Immature natural killer cell (primary cell): Measurements from ENCODE around the gene LOXL4. TPM values are rescaled to one million over a fixed set of nuclear protein-coding genes. Genes with fewer than 3 reads are reported as not detected.

ENCODE experiments used
- DNase-seq, 3 donors: peaks; one replicate each; pipeline ENCODE4 v3.0.0; 2022; ENCODE audit warnings: mixed read lengths in 1 of 3
- H3K27ac Mint-ChIP-seq, 6 donors: one replicate each; pipeline ENCODE4 v1.8.0; 2020; ENCODE audit warnings: mixed read lengths in 6 of 6, mild to moderate bottlenecking in 5 of 6, inconsistent platforms in 4 of 6, moderate library complexity in 3 of 6
- H3K27me3 Mint-ChIP-seq, 3 donors: one replicate each; pipeline ENCODE4 v1.8.0; 2020 to 2021; ENCODE audit warnings: low read depth in 3 of 3, mild to moderate bottlenecking in 3 of 3, mixed read lengths in 3 of 3, moderate library complexity in 3 of 3, inconsistent platforms in 1 of 3
- H3K36me3 Mint-ChIP-seq, 3 donors: one replicate each; pipeline ENCODE4 v1.8.0; 2020; ENCODE audit warnings: mixed read lengths in 3 of 3, inconsistent platforms in 2 of 3, mild to moderate bottlenecking in 2 of 3
- H3K4me1 Mint-ChIP-seq, 2 donors: one replicate each; pipeline ENCODE4 v1.8.0; 2020; ENCODE audit warnings: inconsistent platforms in 2 of 2, mild to moderate bottlenecking in 2 of 2, mixed read lengths in 2 of 2, moderate library complexity in 1 of 2
- H3K4me3 Mint-ChIP-seq, 5 donors: one replicate each; pipeline ENCODE4 v1.8.0; 2020; ENCODE audit warnings: mild to moderate bottlenecking in 5 of 5, mixed read lengths in 5 of 5, inconsistent platforms in 3 of 5, moderate library complexity in 3 of 5
- H3K9me3 Mint-ChIP-seq, 6 donors: one replicate each; pipeline ENCODE4 v1.8.0; 2020; ENCODE audit warnings: mild to moderate bottlenecking in 6 of 6, mixed read lengths in 6 of 6, inconsistent platforms in 4 of 6, moderate library complexity in 3 of 6
- polyA plus RNA-seq, 3 donors: library from polyadenylated mRNA; unstranded; fragments of 300-500 nt; fragmentation: Illumina TruSeq; gene quantifications; one replicate each; pipeline ENCODE4 v1.2.3, GENCODE V29; 2021

The LOXL4 gene
- polyA plus RNA-seq, 3 donors from 2014 or later: 0.18 TPM; not detected in 2

DNA sequence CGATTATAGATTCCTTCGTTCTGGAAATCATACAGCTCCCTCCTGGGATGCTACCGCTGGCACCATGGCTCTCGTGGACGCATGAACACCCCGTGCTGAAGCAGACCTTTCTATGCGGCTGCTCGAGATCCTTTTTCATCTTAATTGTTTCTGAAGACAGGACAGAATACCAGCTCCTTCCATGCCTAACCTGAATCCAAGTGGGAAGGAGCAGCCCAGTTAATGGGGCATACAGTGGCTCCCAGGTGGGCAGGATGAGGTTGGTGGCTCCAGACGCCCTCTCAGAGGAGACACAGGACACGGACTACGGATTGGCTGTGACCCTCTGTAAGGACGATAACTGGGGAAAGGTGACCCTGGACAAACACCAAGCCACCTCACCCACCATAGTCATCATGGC lies 18.4 kb upstream of the LOXL4 start:
- Mint-ChIP-seq H3K9me3 (peaks cover 0 to 6% (median 1%) of the 10 kb centered on the region in 6 donors), H3K4me1 (no peaks in the 10 kb centered on the region)

DNA sequence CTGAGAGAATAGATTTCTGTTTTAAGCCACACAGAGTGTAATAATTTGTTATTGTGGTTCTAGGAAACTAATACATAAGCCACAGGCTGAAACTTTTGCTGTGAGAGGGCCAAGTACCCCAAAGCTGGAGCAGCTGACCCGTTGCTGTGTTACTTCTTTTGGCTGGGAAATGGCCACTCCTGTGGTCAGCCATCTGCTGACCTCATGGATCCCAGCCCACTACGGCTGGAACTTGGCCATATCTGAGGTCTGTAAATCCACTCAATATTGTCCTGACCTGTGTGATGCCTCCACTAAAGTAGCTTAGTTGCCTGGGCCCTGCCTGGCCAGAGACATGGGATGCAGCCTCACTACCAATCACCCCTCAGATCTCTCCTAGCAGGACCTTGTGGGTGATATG lies 17.4 kb upstream of the LOXL4 start:
- no peaks in the 10 kb centered on the region for H3K4me1 Mint-ChIP-seq
- H3K9me3 Mint-ChIP-seq: peaks cover 0 to 11% (median 4%) of the 10 kb centered on the region in 6 donors
- peaks cover 0 to 5% (median 0%) of the 10 kb centered on the region in 3 donors for H3K36me3 Mint-ChIP-seq
- H3K4me3 Mint-ChIP-seq: no peak overlapping the region
- no peak for DNase-seq
- H3K27ac Mint-ChIP-seq: no peak overlapping the region
- H3K27me3 Mint-ChIP-seq: peaks cover 4 to 21% (median 5%) of the 10 kb centered on the region in 3 donors

More for the DNA sequence above, 18.4 kb upstream of the LOXL4 start:
- no peak for DNase-seq
- Mint-ChIP-seq H3K27me3 (peaks cover 4 to 15% (median 5%) of the 10 kb centered on the region in 3 donors), H3K36me3 (no peaks in the 10 kb centered on the region), H3K4me3 (no peak overlapping the region), H3K27ac (no peak overlapping the region)

DNA sequence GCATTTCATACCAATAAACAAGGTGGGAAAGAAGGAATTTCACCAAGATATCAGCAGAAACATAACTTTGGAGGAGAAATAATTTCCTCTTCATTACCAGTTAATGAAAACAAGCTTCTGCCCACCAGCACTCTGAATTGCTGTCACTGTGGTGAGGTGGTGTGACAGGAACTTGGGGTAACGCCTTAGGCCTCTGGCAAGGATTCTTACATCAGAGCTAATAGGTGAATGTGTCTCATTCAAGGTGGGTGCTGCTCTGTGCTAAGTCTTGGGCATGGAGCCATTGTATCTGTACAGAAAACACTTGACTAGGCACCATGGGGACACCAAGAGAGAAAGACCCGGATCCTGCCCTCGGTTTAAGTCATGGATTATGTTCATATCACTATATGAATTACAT lies 8.3 kb upstream of the LOXL4 start:
- peaks cover 7 to 21% (median 8%) of the 10 kb centered on the region in 3 donors for H3K27me3 Mint-ChIP-seq
- H3K36me3 Mint-ChIP-seq: peaks cover 0 to 4% (median 0%) of the 10 kb centered on the region in 3 donors
- H3K9me3 Mint-ChIP-seq: peaks cover 0 to 6% (median 2%) of the 10 kb centered on the region in 6 donors
- peak overlapping the region in 5 of 6 donors; percentile 7 to 63 (median 51) for H3K27ac Mint-ChIP-seq
- peak overlapping the region in 1 of 5 donors; percentile 1 for H3K4me3 Mint-ChIP-seq
- peak; percentile 37 to 63 (median 44) for DNase-seq
- H3K4me1 Mint-ChIP-seq: peaks cover 16 to 18% of the 10 kb centered on the region in 2 donors

DNA sequence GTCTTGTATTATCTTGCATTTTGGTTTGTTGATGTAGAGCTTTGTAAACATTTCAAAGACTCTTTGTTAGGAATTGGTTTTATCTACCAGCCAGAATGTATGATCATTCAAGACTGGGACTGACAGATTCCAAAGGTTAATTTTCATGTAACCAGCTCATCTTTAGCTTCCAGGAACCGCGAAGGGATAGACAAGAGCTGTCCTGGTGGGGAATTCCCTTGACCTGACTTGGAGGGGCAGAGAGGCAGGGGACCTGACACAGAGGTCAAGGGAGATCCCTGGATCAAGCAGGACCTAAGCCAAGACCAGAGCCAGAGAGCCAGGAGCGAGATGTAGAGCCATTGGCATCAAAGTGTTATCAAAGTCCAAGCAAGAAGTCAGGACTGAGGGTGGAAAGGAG lies 6.6 kb upstream of the LOXL4 start:
- DNase-seq: no peak

DNA sequence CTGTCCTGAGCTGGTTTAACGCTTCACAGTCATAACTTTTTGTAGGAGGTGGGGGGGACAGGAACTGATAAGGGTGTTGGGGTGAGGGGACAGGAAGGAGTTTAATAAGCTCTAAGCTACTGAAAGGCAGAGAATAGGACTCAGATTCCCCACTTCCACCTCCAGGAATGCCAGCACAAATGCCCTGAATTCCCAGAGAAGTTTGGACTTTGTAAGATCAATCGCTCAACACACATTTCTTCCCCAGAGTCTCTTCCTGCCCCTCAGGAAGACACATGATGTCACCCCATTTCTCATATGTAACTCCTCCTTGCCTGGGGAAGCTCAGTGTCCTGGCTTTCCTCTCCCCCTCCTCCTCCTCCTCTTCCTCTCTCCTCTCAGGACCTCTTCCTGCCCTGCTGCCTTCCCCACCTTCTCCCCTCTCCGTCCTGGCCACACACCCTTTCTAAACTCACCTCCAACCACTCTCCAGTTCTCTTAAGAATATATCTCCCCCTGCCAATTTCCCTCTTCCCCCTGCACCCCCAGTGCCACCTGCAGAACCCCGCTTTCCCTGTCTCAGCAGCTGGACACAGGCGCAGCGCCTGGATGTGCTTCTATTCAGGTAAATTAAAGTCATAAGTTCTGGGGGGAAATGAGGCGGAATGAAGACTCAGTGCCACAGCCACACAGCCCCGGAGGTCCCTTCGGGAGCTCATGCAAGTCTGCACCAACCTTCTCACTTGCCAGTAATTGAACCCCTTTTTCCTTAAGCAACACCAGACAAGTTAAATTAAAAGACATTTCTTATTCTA lies 5.3 kb upstream of the LOXL4 start:
- Mint-ChIP-seq H3K27ac (peak overlapping the region in 2 of 6 donors; percentile 13 to 81), H3K4me3 (no peak overlapping the region), H3K27me3 (peaks cover 5 to 29% (median 12%) of the 10 kb centered on the region in 3 donors), H3K36me3 (no peaks in the 10 kb centered on the region), H3K9me3 (peaks cover 0 to 2% (median 0%) of the 10 kb centered on the region in 6 donors), H3K4me1 (peaks cover 18% of the 10 kb centered on the region in 2 donors)
- DNase-seq: no peak

More for the DNA sequence above, 6.6 kb upstream of the LOXL4 start:
- Mint-ChIP-seq H3K27ac (peak overlapping the region in 3 of 6 donors; percentile 42 to 83 (median 78)), H3K4me1 (peaks cover 16 to 18% of the 10 kb centered on the region in 2 donors), H3K9me3 (peaks cover 0 to 2% (median 0%) of the 10 kb centered on the region in 6 donors), H3K4me3 (no peak overlapping the region), H3K27me3 (peaks cover 2 to 23% (median 6%) of the 10 kb centered on the region in 3 donors), H3K36me3 (no peaks in the 10 kb centered on the region)

DNA sequence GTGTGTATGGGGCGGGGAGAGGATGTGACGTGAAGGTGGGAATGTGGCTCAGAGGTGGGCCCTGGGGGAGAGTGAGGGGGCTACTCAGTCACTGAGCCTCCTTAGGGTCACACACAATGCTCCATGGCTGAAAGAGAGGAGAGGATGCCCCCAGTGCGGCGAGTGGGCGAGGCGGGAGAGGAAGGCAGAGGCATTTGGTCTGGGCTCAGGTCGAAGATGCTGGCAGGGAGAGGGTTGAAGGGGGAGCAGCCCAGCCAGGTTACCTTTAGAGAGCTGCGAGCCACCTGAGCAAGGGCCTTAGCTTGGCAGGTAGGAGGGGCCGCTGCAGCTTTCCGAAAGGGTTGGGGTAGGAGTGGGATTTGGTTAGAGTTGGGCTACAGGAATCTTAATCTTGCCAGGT lies 4.7 kb upstream of the LOXL4 start:
- peaks cover 0 to 2% (median 0%) of the 10 kb centered on the region in 6 donors for H3K9me3 Mint-ChIP-seq
- H3K36me3 Mint-ChIP-seq: no peaks in the 10 kb centered on the region
- no peak overlapping the region for H3K27ac Mint-ChIP-seq
- H3K4me3 Mint-ChIP-seq: no peak overlapping the region
- H3K27me3 Mint-ChIP-seq: peaks cover 4 to 27% (median 12%) of the 10 kb centered on the region in 3 donors
- no peak for DNase-seq
- H3K4me1 Mint-ChIP-seq: peaks cover 18% of the 10 kb centered on the region in 2 donors

DNA sequence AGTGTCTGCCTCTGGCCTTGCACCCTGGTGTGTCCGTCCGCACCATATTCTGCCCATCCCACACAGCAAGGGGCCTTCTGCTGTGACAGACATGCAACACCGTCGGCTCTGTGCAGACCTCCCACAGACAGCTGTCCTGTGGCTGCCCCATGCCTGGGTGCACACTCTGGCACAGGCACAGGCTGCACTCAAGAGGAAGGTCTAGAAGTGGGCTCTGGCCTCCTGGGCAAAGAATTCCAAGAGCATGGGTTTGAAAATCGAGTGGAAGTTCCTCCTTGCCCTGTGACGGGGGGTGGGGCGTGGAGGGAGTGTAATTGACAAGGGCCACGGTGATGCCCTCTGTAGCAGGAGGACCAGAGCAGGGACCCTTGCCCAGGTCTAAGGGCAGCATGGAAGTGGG lies 4.3 kb upstream of the LOXL4 start:
- peaks cover 0 to 2% (median 0%) of the 10 kb centered on the region in 6 donors for H3K9me3 Mint-ChIP-seq
- no peaks in the 10 kb centered on the region for H3K36me3 Mint-ChIP-seq
- no peak for DNase-seq
- H3K4me3 Mint-ChIP-seq: no peak overlapping the region
- peaks cover 4 to 27% (median 12%) of the 10 kb centered on the region in 3 donors for H3K27me3 Mint-ChIP-seq
- no peak overlapping the region for H3K27ac Mint-ChIP-seq
- H3K4me1 Mint-ChIP-seq: peaks cover 18 to 20% of the 10 kb centered on the region in 2 donors

DNA sequence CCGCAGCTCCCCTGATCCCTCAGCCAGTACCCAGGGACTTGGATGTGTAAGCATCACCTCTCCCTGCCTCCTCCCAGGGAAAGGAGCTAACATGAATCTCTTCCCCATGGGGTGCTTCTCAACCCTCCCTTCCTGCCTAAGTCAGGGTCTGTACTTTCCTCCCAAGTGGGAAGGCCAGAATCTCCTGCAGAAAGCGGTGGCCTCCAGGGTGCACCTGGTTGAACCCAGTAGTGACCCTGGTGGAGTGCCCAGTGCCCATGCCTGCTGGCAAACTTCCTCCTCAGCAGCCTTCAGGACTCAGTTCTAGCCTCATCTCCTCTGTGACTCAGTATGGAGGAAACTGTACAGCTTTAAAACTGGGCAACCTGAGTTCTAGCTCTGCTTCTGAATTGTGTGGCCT lies 2.8 kb upstream of the LOXL4 start:
- peaks cover 3 to 10% of the 10 kb centered on the region in 2 donors for H3K4me1 Mint-ChIP-seq
- H3K9me3 Mint-ChIP-seq: peaks cover 0 to 2% (median 0%) of the 10 kb centered on the region in 6 donors
- DNase-seq: no peak
- no peaks in the 10 kb centered on the region for H3K36me3 Mint-ChIP-seq
- H3K27me3 Mint-ChIP-seq: peaks cover 6 to 30% (median 15%) of the 10 kb centered on the region in 3 donors
- no peak overlapping the region for H3K4me3 Mint-ChIP-seq
- no peak overlapping the region for H3K27ac Mint-ChIP-seq

DNA sequence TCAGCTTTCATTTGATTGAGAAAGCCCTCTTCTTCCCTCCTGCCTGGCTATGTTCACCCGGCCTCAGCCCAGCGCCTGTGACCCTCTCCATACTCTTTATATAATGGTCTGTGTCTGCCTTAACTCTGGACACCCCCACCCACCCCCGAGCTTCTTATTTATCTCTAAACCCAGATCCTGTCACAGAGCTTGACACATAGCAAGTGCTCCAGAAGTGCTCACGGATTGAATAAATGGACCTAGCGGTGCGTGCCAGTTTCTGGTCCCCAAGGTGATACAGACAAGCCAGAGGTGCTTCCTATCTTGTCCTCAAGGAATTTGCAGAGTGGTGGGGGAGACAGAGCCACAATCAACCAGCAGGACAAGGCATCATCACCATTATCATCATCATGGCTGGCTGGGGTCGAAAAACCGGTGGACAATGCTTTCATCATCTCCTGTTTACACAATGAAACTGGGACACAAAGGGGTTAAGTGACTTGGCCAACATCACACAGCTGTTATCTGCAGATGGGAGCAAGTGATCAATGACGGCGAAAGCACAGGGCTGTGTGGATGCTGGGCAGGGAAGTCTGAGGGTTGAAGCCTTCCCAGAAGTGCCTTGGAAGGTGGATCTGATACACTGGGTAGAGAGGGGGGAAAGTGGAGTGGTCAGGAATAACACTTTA lies 2.2 kb upstream of the LOXL4 start:
- Mint-ChIP-seq H3K27ac (peak overlapping the region in 2 of 6 donors; percentile 25 to 54), H3K27me3 (peaks cover 6 to 30% (median 15%) of the 10 kb centered on the region in 3 donors), H3K4me1 (peaks cover 0 to 9% of the 10 kb centered on the region in 2 donors), H3K36me3 (no peaks in the 10 kb centered on the region), H3K4me3 (no peak overlapping the region), H3K9me3 (peaks cover 0 to 2% (median 0%) of the 10 kb centered on the region in 6 donors)
- DNase-seq: no peak

DNA sequence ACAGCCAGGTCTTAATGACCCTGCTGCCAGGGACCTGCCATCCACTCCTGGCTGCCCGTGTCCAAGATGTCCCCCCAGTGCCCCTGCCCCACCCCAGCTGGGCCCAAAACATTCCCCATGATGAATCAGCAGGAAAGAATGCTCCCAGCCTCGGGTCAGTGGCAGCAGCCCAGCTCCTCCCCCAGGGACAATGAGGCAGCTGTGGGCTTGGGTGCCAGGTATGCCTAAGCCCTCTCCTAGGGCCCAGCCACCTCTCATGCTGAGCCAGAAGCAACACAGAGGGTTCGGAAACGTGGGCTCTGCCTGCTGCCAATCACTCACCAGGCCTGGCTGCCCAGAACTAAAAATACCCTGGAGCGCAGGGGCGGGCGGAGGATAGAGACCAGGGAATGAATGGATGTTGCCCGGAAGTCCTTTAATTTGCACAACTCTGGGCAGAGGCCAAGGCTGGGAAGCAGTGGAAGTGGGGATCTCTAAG lies 1.5 kb upstream of the LOXL4 start:
- no peaks in the 10 kb centered on the region for H3K36me3 Mint-ChIP-seq
- H3K9me3 Mint-ChIP-seq: peaks cover 0 to under 1% (median 0%) of the 10 kb centered on the region in 6 donors
- H3K4me3 Mint-ChIP-seq: peak overlapping the region in 2 of 5 donors; percentile 15 to 37
- H3K27ac Mint-ChIP-seq: peak overlapping the region in 1 of 6 donors; percentile 24
- peaks cover 0 to 9% of the 10 kb centered on the region in 2 donors for H3K4me1 Mint-ChIP-seq
- DNase-seq: no peak
- peaks cover 8 to 30% (median 15%) of the 10 kb centered on the region in 3 donors for H3K27me3 Mint-ChIP-seq

DNA sequence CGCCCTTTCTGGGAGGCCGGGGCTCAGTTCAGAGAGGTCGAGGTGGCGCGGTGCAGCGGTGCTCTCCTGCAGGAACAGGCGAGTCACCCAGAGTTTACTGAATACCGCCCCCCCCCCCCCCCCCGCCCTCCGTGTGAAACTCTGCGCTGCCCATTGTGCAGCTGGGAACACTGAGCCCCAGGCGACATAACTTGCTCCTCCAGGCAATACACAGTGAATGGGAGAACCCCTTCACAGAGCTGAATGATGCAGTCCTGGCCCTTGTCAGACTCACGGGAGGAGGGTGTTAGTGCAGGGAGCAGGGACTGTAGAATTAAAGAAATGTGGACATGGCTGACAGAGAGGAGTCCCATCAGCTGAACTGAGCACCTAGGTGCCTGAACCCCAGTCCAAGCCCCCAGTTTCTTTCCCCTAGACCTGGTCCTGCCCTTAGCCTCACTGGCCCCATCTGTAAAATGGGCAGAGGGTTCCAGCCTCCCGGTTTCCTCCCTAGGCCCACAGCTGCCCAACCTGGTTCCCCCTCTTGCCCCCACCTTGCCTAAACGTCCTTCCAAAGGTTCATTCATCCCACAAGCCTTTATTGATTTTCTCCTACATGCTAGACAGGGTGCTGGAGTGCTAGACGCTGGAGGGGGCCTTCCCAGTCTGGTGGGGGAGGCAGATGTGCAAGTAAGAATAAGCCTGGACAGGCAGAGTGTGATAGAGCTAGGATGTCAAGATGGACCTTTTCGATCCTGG lies 869 bp upstream of the LOXL4 start:
- Mint-ChIP-seq H3K9me3 (no peaks in the 10 kb centered on the region), H3K36me3 (no peaks in the 10 kb centered on the region), H3K4me1 (peaks cover 0 to 9% of the 10 kb centered on the region in 2 donors), H3K4me3 (peak overlapping the region; percentile 70 to 89 (median 76)), H3K27me3 (peaks cover 8 to 30% (median 15%) of the 10 kb centered on the region in 3 donors), H3K27ac (peak overlapping the region in 4 of 6 donors; percentile 14 to 76 (median 32))
- no peak for DNase-seq

DNA sequence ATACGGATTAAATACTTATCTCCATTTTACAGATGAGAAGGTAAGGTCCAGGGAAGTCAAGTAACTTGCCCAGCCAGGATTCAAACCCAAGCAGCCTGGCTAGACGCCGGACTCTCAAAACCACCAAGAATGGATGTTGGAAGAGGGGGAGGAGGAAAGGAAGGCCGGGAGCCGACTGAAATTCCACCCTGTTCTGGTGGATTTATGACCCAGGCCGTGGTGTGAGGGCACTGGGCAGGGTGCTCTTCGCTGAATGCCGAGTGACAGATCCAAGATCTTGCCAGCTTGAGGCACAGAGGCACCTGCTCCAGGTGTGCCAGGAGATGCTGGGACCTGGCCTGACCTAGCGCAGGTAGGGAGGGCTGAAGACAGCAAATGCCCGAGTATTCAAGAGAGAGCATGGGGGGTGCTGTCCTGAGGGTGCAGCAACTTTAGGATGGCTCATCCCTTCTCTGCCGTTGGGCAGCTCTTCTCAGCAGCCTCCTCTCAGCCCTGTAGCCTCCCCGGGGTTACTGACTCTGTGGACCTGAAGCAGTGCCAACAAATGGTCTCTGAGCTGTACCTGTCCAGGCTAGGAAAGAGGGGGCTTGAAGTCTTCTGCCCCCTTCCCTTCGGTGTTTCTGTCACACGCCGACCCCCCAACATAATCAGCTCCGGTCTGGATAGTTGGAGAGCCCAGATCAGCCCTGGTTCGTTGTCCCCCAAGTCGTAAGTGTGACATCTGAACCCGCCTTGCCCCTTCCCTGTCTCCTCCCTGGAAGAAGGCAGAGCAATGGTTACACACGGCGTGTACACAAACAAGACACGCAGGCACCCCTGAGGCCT lies 713 bp downstream of the LOXL4 start:
- H3K9me3 Mint-ChIP-seq: no peaks in the 10 kb centered on the region
- peaks cover 8 to 27% (median 14%) of the 10 kb centered on the region in 3 donors for H3K27me3 Mint-ChIP-seq
- DNase-seq: no peak
- peak overlapping the region; percentile 58 to 82 (median 77) for H3K4me3 Mint-ChIP-seq
- peak overlapping the region in 2 of 6 donors; percentile 55 to 65 for H3K27ac Mint-ChIP-seq
- peaks cover 0 to 9% of the 10 kb centered on the region in 2 donors for H3K4me1 Mint-ChIP-seq
- H3K36me3 Mint-ChIP-seq: no peaks in the 10 kb centered on the region
